ENCODE data around the gene ARHGEF1.

DNA sequence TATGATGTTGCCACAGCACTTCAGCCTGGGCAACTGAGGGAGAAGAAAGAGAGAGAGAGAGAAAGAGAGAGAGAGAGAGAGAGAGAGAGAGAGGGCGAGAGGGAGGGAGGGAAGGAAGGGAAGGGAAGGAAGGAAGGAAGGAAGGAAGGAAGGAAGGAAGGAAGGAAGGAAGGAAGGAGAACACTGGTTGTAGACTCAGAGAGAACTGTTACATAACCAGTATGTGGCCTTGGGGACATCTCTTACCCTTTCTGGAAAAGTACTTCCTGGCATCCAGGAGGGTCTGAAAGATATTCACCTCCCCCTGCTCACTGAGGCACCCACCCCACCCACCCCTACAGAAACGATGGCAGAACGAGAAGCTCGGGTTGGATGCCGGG lies 2.7 kb upstream of the ARHGEF1 start:
- TF ChIP-seq POLR2A (IDR thresholded peaks at IDR 0.05) = no peak
- TF ChIP-seq CTCF (IDR thresholded peaks at IDR 0.05) = no peak
